ENCODE data around the gene LARP4B.

Gene LARP4B

GRCh38 chr10:852386-852785 lies 79.1 kb downstream of the LARP4B start:
- no peaks in the 10 kb centered on the region for H3K36me3 ChIP-seq (ENCODE audit: control insufficient read depth, insufficient read depth, low read length)

GRCh38 chr10:851901-852300 lies 79.6 kb downstream of the LARP4B start:
- Histone ChIP-seq H3K4me3 (ENCODE audit: low read length) (no peak overlapping the region), H3K9me3 (ENCODE audit: control insufficient read depth, low read length) (no peaks in the 10 kb centered on the region), H3K27me3 (ENCODE audit: control insufficient read depth, insufficient read depth, low read length) (no peaks in the 10 kb centered on the region), H3K9ac (ENCODE audit: low read length) (no peak overlapping the region), H3K4me1 (ENCODE audit: control insufficient read depth, insufficient read depth, low read length) (no peaks in the 10 kb centered on the region), H3K36me3 (ENCODE audit: control insufficient read depth, insufficient read depth, low read length) (no peaks in the 10 kb centered on the region)

More at GRCh38 chr10:852386-852785, 79.1 kb downstream of the LARP4B start:
- Histone ChIP-seq H3K4me1 (ENCODE audit: control insufficient read depth, insufficient read depth, low read length) (no peaks in the 10 kb centered on the region), H3K9ac (ENCODE audit: low read length) (no peak overlapping the region), H3K27me3 (ENCODE audit: control insufficient read depth, insufficient read depth, low read length) (no peaks in the 10 kb centered on the region), H3K9me3 (ENCODE audit: control insufficient read depth, low read length) (no peaks in the 10 kb centered on the region), H3K4me3 (ENCODE audit: low read length) (no peak overlapping the region)

GRCh38 chr10:850093-850492 lies 81.4 kb downstream of the LARP4B start:
- Histone ChIP-seq H3K4me1 (ENCODE audit: control insufficient read depth, insufficient read depth, low read length) (no peaks in the 10 kb centered on the region), H3K9ac (ENCODE audit: low read length) (no peak overlapping the region), H3K4me3 (ENCODE audit: low read length) (no peak overlapping the region)

GRCh38 chr10:847868-848267 lies 83.6 kb downstream of the LARP4B start:
- Histone ChIP-seq H3K9ac (ENCODE audit: low read length) (no peak overlapping the region), H3K27me3 (ENCODE audit: control insufficient read depth, insufficient read depth, low read length) (no peaks in the 10 kb centered on the region), H3K4me3 (ENCODE audit: low read length) (no peak overlapping the region), H3K36me3 (ENCODE audit: control insufficient read depth, insufficient read depth, low read length) (peaks cover 4% of the 10 kb centered on the region), H3K9me3 (ENCODE audit: control insufficient read depth, low read length) (no peaks in the 10 kb centered on the region), H3K4me1 (ENCODE audit: control insufficient read depth, insufficient read depth, low read length) (no peaks in the 10 kb centered on the region)

More at GRCh38 chr10:850093-850492, 81.4 kb downstream of the LARP4B start:
- Histone ChIP-seq H3K27me3 (ENCODE audit: control insufficient read depth, insufficient read depth, low read length) (no peaks in the 10 kb centered on the region), H3K36me3 (ENCODE audit: control insufficient read depth, insufficient read depth, low read length) (no peaks in the 10 kb centered on the region), H3K9me3 (ENCODE audit: control insufficient read depth, low read length) (no peaks in the 10 kb centered on the region)

GRCh38 chr10:846126-846685 lies 85.3 kb downstream of the LARP4B start:
- Histone ChIP-seq H3K4me3 (ENCODE audit: low read length) (no peak overlapping the region), H3K27me3 (ENCODE audit: control insufficient read depth, insufficient read depth, low read length) (no peaks in the 10 kb centered on the region), H3K9ac (ENCODE audit: low read length) (no peak overlapping the region), H3K4me1 (ENCODE audit: control insufficient read depth, insufficient read depth, low read length) (no peaks in the 10 kb centered on the region), H3K36me3 (ENCODE audit: control insufficient read depth, insufficient read depth, low read length) (peaks cover 4% of the 10 kb centered on the region), H3K9me3 (ENCODE audit: control insufficient read depth, low read length) (no peaks in the 10 kb centered on the region)

- Histone ChIP-seq H3K9ac (ENCODE audit: low read length) (no peak overlapping the region), H3K4me3 (ENCODE audit: low read length) (no peak overlapping the region), H3K9me3 (ENCODE audit: control insufficient read depth, low read length) (no peaks in the 10 kb centered on the region), H3K27me3 (ENCODE audit: control insufficient read depth, insufficient read depth, low read length) (no peaks in the 10 kb centered on the region), H3K4me1 (ENCODE audit: control insufficient read depth, insufficient read depth, low read length) (no peaks in the 10 kb centered on the region), H3K36me3 (ENCODE audit: control insufficient read depth, insufficient read depth, low read length) (peaks cover 4% of the 10 kb centered on the region)
Observed at GRCh38 chr10:845526-845925, 86.0 kb downstream of the LARP4B start.

- H3K27me3 ChIP-seq (ENCODE audit: control insufficient read depth, insufficient read depth, low read length): no peaks in the 10 kb centered on the region
- no peaks in the 10 kb centered on the region for H3K9me3 ChIP-seq (ENCODE audit: control insufficient read depth, low read length)
- no peak overlapping the region for H3K4me3 ChIP-seq (ENCODE audit: low read length)
- no peak overlapping the region for H3K9ac ChIP-seq (ENCODE audit: low read length)
- H3K36me3 ChIP-seq (ENCODE audit: control insufficient read depth, insufficient read depth, low read length): peaks cover 4% of the 10 kb centered on the region
- no peaks in the 10 kb centered on the region for H3K4me1 ChIP-seq (ENCODE audit: control insufficient read depth, insufficient read depth, low read length)
Observed at GRCh38 chr10:844552-844951, 87.0 kb downstream of the LARP4B start.

- H3K4me1 ChIP-seq (ENCODE audit: control insufficient read depth, insufficient read depth, low read length): no peaks in the 10 kb centered on the region
- H3K36me3 ChIP-seq (ENCODE audit: control insufficient read depth, insufficient read depth, low read length): peaks cover 4% of the 10 kb centered on the region
- H3K27me3 ChIP-seq (ENCODE audit: control insufficient read depth, insufficient read depth, low read length): no peaks in the 10 kb centered on the region
- no peak overlapping the region for H3K9ac ChIP-seq (ENCODE audit: low read length)
- H3K4me3 ChIP-seq (ENCODE audit: low read length): no peak overlapping the region
- no peaks in the 10 kb centered on the region for H3K9me3 ChIP-seq (ENCODE audit: control insufficient read depth, low read length)
Observed at GRCh38 chr10:843703-844102, 87.8 kb downstream of the LARP4B start.

GRCh38 chr10:842795-843194 lies 88.7 kb downstream of the LARP4B start:
- Histone ChIP-seq H3K27me3 (ENCODE audit: control insufficient read depth, insufficient read depth, low read length) (no peaks in the 10 kb centered on the region), H3K36me3 (ENCODE audit: control insufficient read depth, insufficient read depth, low read length) (peaks cover 4% of the 10 kb centered on the region), H3K4me1 (ENCODE audit: control insufficient read depth, insufficient read depth, low read length) (no peaks in the 10 kb centered on the region), H3K9ac (ENCODE audit: low read length) (no peak overlapping the region), H3K4me3 (ENCODE audit: low read length) (no peak overlapping the region), H3K9me3 (ENCODE audit: control insufficient read depth, low read length) (no peaks in the 10 kb centered on the region)

- no peaks in the 10 kb centered on the region for H3K4me1 ChIP-seq (ENCODE audit: control insufficient read depth, insufficient read depth, low read length)
- H3K27me3 ChIP-seq (ENCODE audit: control insufficient read depth, insufficient read depth, low read length): no peaks in the 10 kb centered on the region
- peaks cover 4% of the 10 kb centered on the region for H3K36me3 ChIP-seq (ENCODE audit: control insufficient read depth, insufficient read depth, low read length)
Observed at GRCh38 chr10:841535-841934, 90.0 kb downstream of the LARP4B start.

GRCh38 chr10:839550-840205 lies 91.8 kb downstream of the LARP4B start:
- no peak overlapping the region for H3K9ac ChIP-seq (ENCODE audit: low read length)
- no peaks in the 10 kb centered on the region for H3K27me3 ChIP-seq (ENCODE audit: control insufficient read depth, insufficient read depth, low read length)
- H3K36me3 ChIP-seq (ENCODE audit: control insufficient read depth, insufficient read depth, low read length): peaks cover 4% of the 10 kb centered on the region
- H3K9me3 ChIP-seq (ENCODE audit: control insufficient read depth, low read length): no peaks in the 10 kb centered on the region
- no peak overlapping the region for H3K4me3 ChIP-seq (ENCODE audit: low read length)
- H3K4me1 ChIP-seq (ENCODE audit: control insufficient read depth, insufficient read depth, low read length): no peaks in the 10 kb centered on the region

More at GRCh38 chr10:841535-841934, 90.0 kb downstream of the LARP4B start:
- no peak overlapping the region for H3K9ac ChIP-seq (ENCODE audit: low read length)
- no peaks in the 10 kb centered on the region for H3K9me3 ChIP-seq (ENCODE audit: control insufficient read depth, low read length)
- no peak overlapping the region for H3K4me3 ChIP-seq (ENCODE audit: low read length)

GRCh38 chr10:836782-837181 lies 94.7 kb downstream of the LARP4B start:
- H3K4me1 ChIP-seq (ENCODE audit: control insufficient read depth, insufficient read depth, low read length): no peaks in the 10 kb centered on the region
- H3K36me3 ChIP-seq (ENCODE audit: control insufficient read depth, insufficient read depth, low read length): no peaks in the 10 kb centered on the region

More at GRCh38 chr10:836782-837181, 94.7 kb downstream of the LARP4B start:
- no peaks in the 10 kb centered on the region for H3K9me3 ChIP-seq (ENCODE audit: control insufficient read depth, low read length)
- no peak overlapping the region for H3K9ac ChIP-seq (ENCODE audit: low read length)
- H3K27me3 ChIP-seq (ENCODE audit: control insufficient read depth, insufficient read depth, low read length): no peaks in the 10 kb centered on the region
- H3K4me3 ChIP-seq (ENCODE audit: low read length): no peak overlapping the region

Data from mucosa of stomach (tissue), 1 donor.